ENCODE data around the gene DCUN1D2.

Gene DCUN1D2

DNA sequence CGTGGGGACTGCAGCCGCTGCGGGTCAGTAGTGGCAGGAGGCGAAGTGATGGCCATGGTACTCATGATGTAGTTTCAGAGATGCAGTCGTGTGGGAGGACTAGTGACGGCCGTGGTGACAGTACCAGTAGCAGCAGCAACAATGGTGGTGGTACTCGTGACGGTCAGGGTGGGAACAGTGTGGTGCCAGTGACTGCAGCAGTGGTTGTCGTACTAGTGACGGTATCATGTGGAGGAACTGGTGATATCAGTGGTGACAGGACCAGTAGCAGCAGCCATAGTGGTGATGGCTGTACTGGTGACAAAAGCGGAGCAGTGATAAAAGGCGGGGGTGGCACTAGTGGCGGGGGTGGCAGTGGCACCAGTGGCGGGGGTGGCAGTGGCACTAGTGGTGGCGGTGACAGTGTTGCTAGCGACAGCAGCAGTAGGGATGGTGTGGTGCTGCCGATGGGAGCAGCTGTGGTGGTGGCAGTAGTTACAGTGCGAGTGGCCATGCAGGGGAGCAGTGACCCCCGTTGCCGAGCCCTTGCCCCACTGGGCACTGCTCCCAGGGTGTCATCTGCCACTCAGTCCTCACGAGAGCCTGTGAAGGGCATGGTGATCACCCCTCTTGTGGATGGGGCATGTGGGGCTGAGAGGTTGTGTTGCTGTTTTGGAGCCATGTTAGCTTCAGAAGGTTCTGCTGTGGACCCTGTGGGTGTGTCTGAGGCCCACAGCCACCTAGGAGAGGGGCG is 60.0 kb downstream of the DCUN1D2 start:
- TF ChIP-seq, protein P1, sequence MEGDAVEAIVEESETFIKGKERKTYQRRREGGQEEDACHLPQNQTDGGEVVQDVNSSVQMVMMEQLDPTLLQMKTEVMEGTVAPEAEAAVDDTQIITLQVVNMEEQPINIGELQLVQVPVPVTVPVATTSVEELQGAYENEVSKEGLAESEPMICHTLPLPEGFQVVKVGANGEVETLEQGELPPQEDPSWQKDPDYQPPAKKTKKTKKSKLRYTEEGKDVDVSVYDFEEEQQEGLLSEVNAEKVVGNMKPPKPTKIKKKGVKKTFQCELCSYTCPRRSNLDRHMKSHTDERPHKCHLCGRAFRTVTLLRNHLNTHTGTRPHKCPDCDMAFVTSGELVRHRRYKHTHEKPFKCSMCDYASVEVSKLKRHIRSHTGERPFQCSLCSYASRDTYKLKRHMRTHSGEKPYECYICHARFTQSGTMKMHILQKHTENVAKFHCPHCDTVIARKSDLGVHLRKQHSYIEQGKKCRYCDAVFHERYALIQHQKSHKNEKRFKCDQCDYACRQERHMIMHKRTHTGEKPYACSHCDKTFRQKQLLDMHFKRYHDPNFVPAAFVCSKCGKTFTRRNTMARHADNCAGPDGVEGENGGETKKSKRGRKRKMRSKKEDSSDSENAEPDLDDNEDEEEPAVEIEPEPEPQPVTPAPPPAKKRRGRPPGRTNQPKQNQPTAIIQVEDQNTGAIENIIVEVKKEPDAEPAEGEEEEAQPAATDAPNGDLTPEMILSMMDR (IDR thresholded peaks at IDR 0.05) = no peak
- no peak overlapping the region for H3K4me3 ChIP-seq (ENCODE audit: low read depth in 1 of 2, low read length in 1 of 2)
- H3K36me3 ChIP-seq = no peaks in the 10 kb centered on the region
- H3K4me1 ChIP-seq (ENCODE audit: control insufficient read depth in 1 of 2, insufficient read depth in 1 of 2, low read depth in 1 of 2, low read length in 1 of 2) = no peaks in the 10 kb centered on the region
- H3K9me3 ChIP-seq = no peaks in the 10 kb centered on the region
- no peak overlapping the region for H3K27ac ChIP-seq
- no peaks in the 10 kb centered on the region for H3K27me3 ChIP-seq

DNA sequence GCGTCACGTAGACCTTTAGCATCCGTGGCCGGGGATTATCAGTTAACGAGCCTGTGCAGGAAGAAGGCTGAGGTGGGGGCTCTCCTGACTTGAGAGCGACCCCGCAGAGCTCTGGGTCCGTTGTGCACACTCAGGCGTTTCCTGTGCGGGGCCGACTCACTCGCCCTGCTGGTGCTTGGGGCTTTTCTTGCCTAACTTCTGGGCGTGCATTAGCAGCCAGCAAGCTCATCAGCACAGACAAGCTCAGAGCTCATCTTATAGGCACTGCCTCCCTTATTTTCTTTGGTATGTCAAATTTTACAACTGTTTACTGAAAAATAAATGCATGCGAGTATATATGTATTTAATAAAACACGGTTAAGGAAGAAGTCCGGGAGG is 60.9 kb downstream of the DCUN1D2 start:
- Histone ChIP-seq H3K4me3 (ENCODE audit: low read depth in 1 of 2, low read length in 1 of 2) (no peak overlapping the region), H3K9me3 (no peaks in the 10 kb centered on the region), H3K4me1 (ENCODE audit: control insufficient read depth in 1 of 2, insufficient read depth in 1 of 2, low read depth in 1 of 2, low read length in 1 of 2) (no peaks in the 10 kb centered on the region), H3K36me3 (no peaks in the 10 kb centered on the region), H3K27me3 (no peaks in the 10 kb centered on the region), H3K27ac (no peak overlapping the region)
- TF ChIP-seq, protein P1 (IDR thresholded peaks at IDR 0.05) = no peak

DNA sequence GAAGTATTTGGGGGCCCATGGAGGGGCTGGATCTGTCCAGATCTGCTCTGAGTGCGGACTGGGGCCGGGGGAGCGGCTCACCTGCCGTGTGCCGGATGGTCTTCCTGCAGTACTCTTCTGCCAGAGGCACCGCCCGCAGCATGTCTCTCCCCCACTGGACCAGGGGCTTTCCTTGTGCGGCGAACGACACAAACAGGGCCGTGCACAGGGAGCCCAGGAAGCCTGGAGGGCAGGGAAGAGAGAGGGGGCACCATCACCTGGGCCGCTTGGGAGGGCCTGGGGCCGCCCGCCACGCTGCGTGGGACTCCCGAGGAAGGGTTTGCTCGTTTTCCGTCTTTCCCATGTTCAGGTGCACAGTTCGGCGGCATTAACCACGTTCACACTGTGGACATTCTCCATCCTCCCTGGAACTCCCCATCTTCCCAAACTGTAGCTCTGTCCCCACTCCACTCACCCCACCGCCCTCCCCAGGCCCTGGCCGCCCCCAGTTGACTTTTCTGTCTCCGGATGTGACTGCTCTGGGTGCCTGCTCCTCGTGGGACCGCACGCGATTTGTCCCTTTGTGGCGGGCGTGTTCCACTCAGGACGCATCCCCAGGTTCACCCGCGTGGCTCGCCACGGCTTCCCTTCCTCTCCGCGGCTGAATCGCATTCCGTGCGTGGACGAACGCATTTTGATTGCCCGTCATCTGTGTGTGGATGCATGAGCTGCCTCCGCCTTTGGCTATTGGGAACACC is 61.5 kb downstream of the DCUN1D2 start:
- Histone ChIP-seq H3K27me3 (no peaks in the 10 kb centered on the region), H3K4me1 (ENCODE audit: control insufficient read depth in 1 of 2, insufficient read depth in 1 of 2, low read depth in 1 of 2, low read length in 1 of 2) (no peaks in the 10 kb centered on the region), H3K9me3 (no peaks in the 10 kb centered on the region), H3K27ac (no peak overlapping the region), H3K4me3 (ENCODE audit: low read depth in 1 of 2, low read length in 1 of 2) (no peak overlapping the region), H3K36me3 (no peaks in the 10 kb centered on the region)
- TF ChIP-seq, protein P1 (IDR thresholded peaks at IDR 0.05) = no peak

DNA sequence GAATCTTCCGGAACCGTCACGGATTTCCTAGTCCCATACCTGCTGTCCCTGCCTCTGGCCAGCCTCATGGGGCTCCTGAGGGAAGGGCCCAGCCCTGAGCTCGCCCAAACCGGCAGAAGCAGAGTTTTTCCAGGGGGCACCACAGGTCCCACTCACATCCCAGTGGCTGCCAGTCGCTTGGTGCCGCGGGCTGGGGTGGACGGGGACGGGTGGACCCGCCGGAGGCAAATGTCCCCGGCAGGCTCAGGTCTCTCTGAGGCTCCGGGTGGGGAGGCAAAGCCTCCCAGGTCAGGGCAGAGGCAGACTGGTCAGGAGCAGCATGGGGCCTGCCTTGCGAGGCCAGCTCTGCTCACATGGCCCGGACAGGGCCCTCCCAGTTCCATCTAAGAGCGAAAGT is 62.0 kb downstream of the DCUN1D2 start:
- TF ChIP-seq, protein P1 (IDR thresholded peaks at IDR 0.05) = no peak
- H3K27ac ChIP-seq = no peak overlapping the region
- H3K4me1 ChIP-seq (ENCODE audit: control insufficient read depth in 1 of 2, insufficient read depth in 1 of 2, low read depth in 1 of 2, low read length in 1 of 2) = no peaks in the 10 kb centered on the region
- no peaks in the 10 kb centered on the region for H3K27me3 ChIP-seq
- H3K36me3 ChIP-seq = no peaks in the 10 kb centered on the region
- no peaks in the 10 kb centered on the region for H3K9me3 ChIP-seq
- no peak overlapping the region for H3K4me3 ChIP-seq (ENCODE audit: low read depth in 1 of 2, low read length in 1 of 2)

DNA sequence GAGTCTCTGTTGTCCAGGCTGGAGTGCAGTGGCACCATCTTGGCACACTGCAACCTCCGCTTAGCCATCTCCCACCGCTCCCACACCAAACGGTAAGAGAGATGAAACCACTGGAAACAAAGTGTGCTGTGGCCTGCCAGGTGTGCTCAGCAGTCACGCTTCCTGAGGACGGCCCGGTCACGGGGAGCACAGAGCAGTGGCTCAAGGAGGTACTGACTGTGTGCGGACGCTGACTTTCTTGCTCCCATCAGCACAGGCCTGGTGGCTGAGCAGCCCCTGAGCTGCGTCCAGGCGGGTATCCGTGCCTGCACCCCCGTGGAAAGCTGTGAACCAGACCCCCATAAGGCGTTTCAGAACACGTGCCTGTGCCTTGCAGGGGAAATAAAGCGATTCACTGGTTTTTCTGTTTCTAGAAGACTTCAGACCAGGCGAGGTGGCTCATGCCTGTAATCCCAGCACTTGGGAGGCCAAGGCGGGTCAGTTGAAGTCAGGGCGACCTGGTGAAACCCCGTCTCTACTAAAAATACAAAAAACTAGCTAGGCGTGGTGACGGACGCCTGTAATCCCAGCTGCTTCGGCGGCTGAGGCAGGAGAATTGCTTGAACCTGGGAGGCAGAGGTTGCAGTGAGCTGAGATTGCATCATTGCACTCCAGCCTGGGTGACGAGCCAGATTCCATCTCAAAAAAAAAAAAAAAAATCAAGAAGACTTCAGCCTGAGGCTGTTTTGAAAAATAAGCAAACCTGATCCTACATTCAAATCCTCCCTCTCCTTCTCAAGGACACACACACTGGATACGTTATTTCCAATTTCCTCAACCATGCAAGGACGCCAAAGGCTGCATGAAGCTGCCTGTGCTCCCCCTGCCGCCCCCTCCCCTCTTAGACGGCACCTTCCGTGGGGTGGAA is 62.7 kb downstream of the DCUN1D2 start:
- H3K4me1 ChIP-seq (ENCODE audit: control insufficient read depth in 1 of 2, insufficient read depth in 1 of 2, low read depth in 1 of 2, low read length in 1 of 2) = no peaks in the 10 kb centered on the region
- H3K27ac ChIP-seq = no peak overlapping the region
- TF ChIP-seq, protein P1 (IDR thresholded peaks at IDR 0.05) = no peak
- no peaks in the 10 kb centered on the region for H3K27me3 ChIP-seq
- H3K9me3 ChIP-seq = no peaks in the 10 kb centered on the region
- H3K36me3 ChIP-seq = no peaks in the 10 kb centered on the region
- no peak overlapping the region for H3K4me3 ChIP-seq (ENCODE audit: low read depth in 1 of 2, low read length in 1 of 2)
